HG03571 (cell line): ENCODE measurements around the gene CENPA.
"Not testable (repeated sequence)": the region's sequence is repeated elsewhere in the genome, so short reads cannot be mapped to it uniquely, and the experiment has no call there.

Experiments
- ATAC-seq: cut with Tn5 transposase; IDR thresholded peaks from one replicate; pipeline ENCODE4 v1.9.1; 2021; ENCODE audit not compliant: unreplicated experiment

The CENPA gene

GRCh38 chr2:26759845-26760244 lies 26.0 kb upstream of the CENPA start:
- no peak for ATAC-seq

GRCh38 chr2:26760991-26761390 lies 24.9 kb upstream of the CENPA start:
- not testable (repeated sequence) for ATAC-seq

- ATAC-seq: no peak
Observed at GRCh38 chr2:26763019-26763418, 22.8 kb upstream of the CENPA start.

GRCh38 chr2:26764078-26764887 lies 21.6 kb upstream of the CENPA start, which contains the start of gene SLC35F6:
Gene SLC35F6 (plus strand): TSS chr2:26764284. CDS start chr2:26764350, 66 bp downstream.
- peak; percentile 65 for ATAC-seq

GRCh38 chr2:26764906-26765305 lies 20.9 kb upstream of the CENPA start:
- ATAC-seq: no peak

- ATAC-seq: no peak
Observed at GRCh38 chr2:26765475-26766200, 20.2 kb upstream of the CENPA start.

- ATAC-seq: no peak
Observed at GRCh38 chr2:26767129-26767528, 18.7 kb upstream of the CENPA start.

GRCh38 chr2:26767894-26768487 lies 17.9 kb upstream of the CENPA start:
- no peak for ATAC-seq

- ATAC-seq: no peak
Observed at GRCh38 chr2:26768759-26769088, 17.1 kb upstream of the CENPA start.

- ATAC-seq: no peak
Observed at GRCh38 chr2:26769089-26769761, 16.6 kb upstream of the CENPA start.

GRCh38 chr2:26770986-26771586 lies 14.8 kb upstream of the CENPA start:
- no peak for ATAC-seq

- ATAC-seq: no peak
Observed at GRCh38 chr2:26772064-26773001, 13.5 kb upstream of the CENPA start.

- ATAC-seq: no peak
Observed at GRCh38 chr2:26776195-26776800, 9.6 kb upstream of the CENPA start.

- no peak for ATAC-seq
Observed at GRCh38 chr2:26778098-26778497, 7.8 kb upstream of the CENPA start.

- no peak for ATAC-seq
Observed at GRCh38 chr2:26778507-26778906, 7.3 kb upstream of the CENPA start.

GRCh38 chr2:26780203-26780760 lies 5.6 kb upstream of the CENPA start:
- ATAC-seq: no peak

GRCh38 chr2:26782876-26783704 lies 2.8 kb upstream of the CENPA start:
- no peak for ATAC-seq

- ATAC-seq: no peak
Observed at GRCh38 chr2:26784570-26785234, 1.2 kb upstream of the CENPA start.
